Subcutaneous adipose tissue (tissue), 4 donors: ENCODE results near the gene SACM1L. TPM values are rescaled to one million over a fixed set of nuclear protein-coding genes. Genes with fewer than 3 reads are reported as not detected.

Experiments used
- total RNA-seq, 4 donors: library from RNA; depleted of rRNA; stranded (reverse); fragments of >200 nt; gene quantifications; one replicate each; pipeline ENCODE4 v1.1.0, GENCODE V29; 2016
- TF ChIP-seq, protein P1 (sequence below): fragments of 450-650 bp; IDR thresholded peaks from one replicate; pipeline ENCODE4 v1.5.1; 2016; ENCODE audit warnings: low read depth, mild to moderate bottlenecking, control low read depth, antibody characterized with exemption, moderate library complexity

SACM1L gene
- total RNA-seq, 4 donors from 2014 or later, result 54.9 to 78.8 (median 55.6) TPM

DNA sequence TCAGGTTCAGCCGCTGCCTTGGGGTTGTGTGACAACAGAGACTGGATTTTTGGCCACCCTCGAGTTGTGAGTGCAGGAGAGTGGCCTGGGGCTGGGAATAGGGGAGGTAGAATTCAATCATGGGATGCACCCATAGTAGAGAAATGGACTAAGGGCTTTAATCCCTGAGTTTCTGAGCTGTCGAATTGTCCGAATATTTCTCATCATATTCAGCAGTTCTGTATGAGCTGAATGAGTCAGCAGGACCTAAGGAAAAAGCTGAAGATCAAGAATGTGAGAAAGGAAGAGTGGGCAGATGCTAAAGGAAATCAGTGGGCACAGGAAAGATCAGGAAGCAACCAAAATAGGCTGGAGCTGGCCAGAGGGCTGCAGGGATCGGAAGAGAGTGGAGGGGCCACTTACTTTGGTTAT is 44.4 kb upstream of the SACM1L start:
- TF ChIP-seq, protein P1, sequence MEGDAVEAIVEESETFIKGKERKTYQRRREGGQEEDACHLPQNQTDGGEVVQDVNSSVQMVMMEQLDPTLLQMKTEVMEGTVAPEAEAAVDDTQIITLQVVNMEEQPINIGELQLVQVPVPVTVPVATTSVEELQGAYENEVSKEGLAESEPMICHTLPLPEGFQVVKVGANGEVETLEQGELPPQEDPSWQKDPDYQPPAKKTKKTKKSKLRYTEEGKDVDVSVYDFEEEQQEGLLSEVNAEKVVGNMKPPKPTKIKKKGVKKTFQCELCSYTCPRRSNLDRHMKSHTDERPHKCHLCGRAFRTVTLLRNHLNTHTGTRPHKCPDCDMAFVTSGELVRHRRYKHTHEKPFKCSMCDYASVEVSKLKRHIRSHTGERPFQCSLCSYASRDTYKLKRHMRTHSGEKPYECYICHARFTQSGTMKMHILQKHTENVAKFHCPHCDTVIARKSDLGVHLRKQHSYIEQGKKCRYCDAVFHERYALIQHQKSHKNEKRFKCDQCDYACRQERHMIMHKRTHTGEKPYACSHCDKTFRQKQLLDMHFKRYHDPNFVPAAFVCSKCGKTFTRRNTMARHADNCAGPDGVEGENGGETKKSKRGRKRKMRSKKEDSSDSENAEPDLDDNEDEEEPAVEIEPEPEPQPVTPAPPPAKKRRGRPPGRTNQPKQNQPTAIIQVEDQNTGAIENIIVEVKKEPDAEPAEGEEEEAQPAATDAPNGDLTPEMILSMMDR, result no peak

GRCh38 chr3:45646051-45646585 is 43.1 kb upstream of the SACM1L start:
- TF ChIP-seq, protein P1, result no peak

GRCh38 chr3:45647148-45647619 is 42.0 kb upstream of the SACM1L start:
- TF ChIP-seq, protein P1, result no peak

- TF ChIP-seq, protein P1, result no peak
Observed at GRCh38 chr3:45653205-45653604, 36.0 kb upstream of the SACM1L start.

GRCh38 chr3:45654397-45654944 is 34.7 kb upstream of the SACM1L start:
- TF ChIP-seq, protein P1, result no peak

GRCh38 chr3:45655906-45656305 is 33.3 kb upstream of the SACM1L start:
- TF ChIP-seq, protein P1, result no peak

DNA sequence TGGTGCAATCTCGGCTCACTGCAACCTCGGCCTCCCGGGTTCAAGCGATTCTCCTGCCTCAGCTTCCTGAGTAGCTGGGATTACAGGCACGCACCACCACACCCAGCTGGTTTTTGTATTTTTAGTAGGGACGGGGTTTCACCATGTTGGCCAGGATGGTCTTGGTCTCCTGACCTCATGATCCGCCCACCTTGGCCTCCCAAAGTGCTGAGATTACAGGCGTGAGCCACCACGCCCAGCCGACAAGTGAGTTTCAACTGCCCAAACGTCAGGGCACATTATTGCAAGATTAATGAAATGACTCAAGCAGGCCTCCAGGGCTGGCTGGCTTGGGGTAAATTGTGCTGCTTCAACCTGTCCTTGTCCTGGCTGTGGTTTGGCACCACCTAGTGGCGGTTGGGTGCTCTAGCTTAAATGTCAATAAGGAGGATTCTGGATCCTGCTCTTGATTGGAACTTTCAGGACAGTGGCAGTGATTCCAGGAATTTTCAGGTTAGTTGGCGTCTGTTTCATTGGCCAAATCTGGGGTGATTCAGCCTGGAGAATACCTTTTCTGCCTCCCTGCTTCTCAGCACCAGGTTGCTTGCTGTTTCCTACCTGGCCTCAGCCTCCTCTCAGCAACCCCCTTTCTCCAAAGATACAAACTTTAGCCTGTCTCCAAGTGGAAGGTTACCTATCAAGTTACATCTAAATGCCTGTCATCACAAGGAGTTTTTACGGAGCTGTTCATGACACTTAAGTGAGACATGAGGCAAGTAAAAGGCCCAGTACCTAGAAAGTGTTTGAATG is 32.4 kb upstream of the SACM1L start:
- TF ChIP-seq, protein P1, result no peak
